ENCODE results near the gene MRPL21.
"Not testable (repeated sequence)": the region's sequence is repeated elsewhere in the genome, so short reads cannot be mapped to it uniquely, and the experiment has no call there.

MRPL21 gene

GRCh38 chr11:68872216-68873003 lies 31.2 kb downstream of the MRPL21 start:
- in situ Hi-C loops (cut with HindIII; ENCODE audit: low sequenced_read_pairs) = no loop called here

- in situ Hi-C loops (cut with HindIII; ENCODE audit: low sequenced_read_pairs) = no loop called here
Measured at GRCh38 chr11:68870470-68870869, 33.2 kb downstream of the MRPL21 start.

- in situ Hi-C loops (cut with HindIII; ENCODE audit: low sequenced_read_pairs) = no loop called here
Measured at GRCh38 chr11:68868221-68868835, 35.3 kb downstream of the MRPL21 start.

GRCh38 chr11:68867066-68867465 lies 36.6 kb downstream of the MRPL21 start:
- in situ Hi-C loops (cut with HindIII; ENCODE audit: low sequenced_read_pairs) = no loop called here

GRCh38 chr11:68865241-68865640 lies 38.4 kb downstream of the MRPL21 start:
- in situ Hi-C loops (cut with HindIII; ENCODE audit: low sequenced_read_pairs) = no loop called here

GRCh38 chr11:68863553-68864265 lies 39.9 kb downstream of the MRPL21 start:
- in situ Hi-C loops (cut with HindIII; ENCODE audit: low sequenced_read_pairs) = no loop called here

GRCh38 chr11:68862421-68862820 lies 41.2 kb downstream of the MRPL21 start:
- in situ Hi-C loops (cut with HindIII; ENCODE audit: low sequenced_read_pairs) = no loop called here

- in situ Hi-C loops (cut with HindIII; ENCODE audit: low sequenced_read_pairs) = no loop called here
Measured at GRCh38 chr11:68859123-68859522, 44.5 kb downstream of the MRPL21 start.

- in situ Hi-C loops (cut with HindIII; ENCODE audit: low sequenced_read_pairs) = no loop called here
Measured at GRCh38 chr11:68857037-68857586, 46.5 kb downstream of the MRPL21 start.

- in situ Hi-C loops (cut with HindIII; ENCODE audit: low sequenced_read_pairs) = not testable (repeated sequence)
Measured at GRCh38 chr11:68856425-68857030, 47.1 kb downstream of the MRPL21 start.

- in situ Hi-C loops (cut with HindIII; ENCODE audit: low sequenced_read_pairs) = no loop called here
Measured at GRCh38 chr11:68855205-68855981, 48.2 kb downstream of the MRPL21 start.

GRCh38 chr11:68854273-68854958 lies 49.2 kb downstream of the MRPL21 start:
- in situ Hi-C loops (cut with HindIII; ENCODE audit: low sequenced_read_pairs) = no loop called here

- in situ Hi-C loops (cut with HindIII; ENCODE audit: low sequenced_read_pairs) = no loop called here
Measured at GRCh38 chr11:68852628-68853027, 51.0 kb downstream of the MRPL21 start.

GRCh38 chr11:68848429-68848828 lies 55.2 kb downstream of the MRPL21 start:
- in situ Hi-C loops (cut with HindIII; ENCODE audit: low sequenced_read_pairs) = no loop called here

GRCh38 chr11:68847395-68847794 lies 56.2 kb downstream of the MRPL21 start:
- in situ Hi-C loops (cut with HindIII; ENCODE audit: low sequenced_read_pairs) = no loop called here

- in situ Hi-C loops (cut with HindIII; ENCODE audit: low sequenced_read_pairs) = no loop called here
Measured at GRCh38 chr11:68845351-68846002, 58.2 kb downstream of the MRPL21 start.

- in situ Hi-C loops (cut with HindIII; ENCODE audit: low sequenced_read_pairs) = no loop called here
Measured at GRCh38 chr11:68844801-68845200, 58.8 kb downstream of the MRPL21 start.

- in situ Hi-C loops (cut with HindIII; ENCODE audit: low sequenced_read_pairs) = no loop called here
Measured at GRCh38 chr11:68844376-68844775, 59.3 kb downstream of the MRPL21 start.

GRCh38 chr11:68843703-68844312 lies 59.8 kb downstream of the MRPL21 start:
- in situ Hi-C loops (cut with HindIII; ENCODE audit: low sequenced_read_pairs) = no loop called here

Measured in DLD1 (cell line).